GM18868 (cell line): Measurements from ENCODE around the gene LRP4.

Experiments used
- ATAC-seq: cut with Tn5 transposase; IDR thresholded peaks from one replicate; pipeline ENCODE4 v1.9.1; 2021; ENCODE audit warnings: mild to moderate bottlenecking, moderate library complexity; ENCODE audit not compliant: unreplicated experiment

LRP4 gene

DNA sequence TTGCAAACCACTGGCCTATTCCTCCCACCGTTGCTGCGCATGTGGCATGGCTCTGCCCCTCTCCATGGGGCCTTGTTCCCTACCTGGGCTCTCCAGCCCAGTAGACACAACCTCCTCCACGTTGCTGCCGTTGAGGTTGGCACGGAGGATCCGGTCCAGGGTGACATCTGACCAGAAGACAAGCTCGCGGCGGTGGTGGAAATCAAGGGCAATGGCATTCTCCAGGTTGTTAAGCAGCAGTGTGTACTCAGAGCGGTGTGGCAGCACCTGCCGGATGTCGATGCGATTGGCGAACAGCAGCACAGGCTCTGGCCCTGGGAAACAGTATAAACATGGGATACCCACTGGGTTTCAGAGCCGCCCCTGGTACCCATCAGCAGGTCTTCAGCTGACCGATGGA lies 23.8 kb downstream of the LRP4 start:
- no peak for ATAC-seq

DNA sequence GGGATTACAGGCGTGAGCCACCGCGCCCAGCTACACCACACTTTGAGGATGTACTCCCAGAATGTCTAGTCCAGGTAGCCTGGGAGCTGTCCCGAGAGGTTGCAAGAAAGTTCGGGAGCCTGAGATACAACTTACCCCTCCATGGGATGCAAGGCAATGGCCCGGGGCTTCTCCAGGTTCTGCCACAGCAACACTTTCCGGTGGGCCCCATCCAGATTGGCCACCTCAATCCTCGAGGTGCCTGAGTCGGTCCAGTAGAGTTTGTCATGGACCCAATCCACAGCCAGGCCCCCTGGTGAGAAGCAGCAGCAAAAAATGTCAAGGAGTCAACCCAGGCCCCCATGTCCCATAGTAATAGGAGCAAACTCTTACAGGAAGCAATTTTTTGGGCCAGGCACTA lies 25.5 kb downstream of the LRP4 start:
- no peak for ATAC-seq

DNA sequence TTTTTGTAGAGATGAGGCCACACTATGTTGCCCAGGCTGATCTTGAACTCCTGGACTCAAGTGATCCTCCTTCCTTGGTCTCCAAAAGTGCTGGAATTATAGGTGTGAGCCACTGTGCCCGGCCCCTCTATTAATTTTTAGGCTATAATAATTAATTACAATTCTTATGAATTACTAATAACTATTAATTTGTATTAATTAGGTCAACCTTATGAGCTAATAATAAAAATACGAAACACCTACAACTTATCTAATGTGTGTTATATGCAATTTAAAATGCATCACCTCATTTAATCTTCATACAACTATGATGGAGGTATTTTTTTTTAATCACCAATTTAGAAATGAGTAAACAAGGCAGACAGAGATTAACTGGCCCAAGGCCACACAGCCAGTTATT lies 26.2 kb downstream of the LRP4 start:
- no peak for ATAC-seq

DNA sequence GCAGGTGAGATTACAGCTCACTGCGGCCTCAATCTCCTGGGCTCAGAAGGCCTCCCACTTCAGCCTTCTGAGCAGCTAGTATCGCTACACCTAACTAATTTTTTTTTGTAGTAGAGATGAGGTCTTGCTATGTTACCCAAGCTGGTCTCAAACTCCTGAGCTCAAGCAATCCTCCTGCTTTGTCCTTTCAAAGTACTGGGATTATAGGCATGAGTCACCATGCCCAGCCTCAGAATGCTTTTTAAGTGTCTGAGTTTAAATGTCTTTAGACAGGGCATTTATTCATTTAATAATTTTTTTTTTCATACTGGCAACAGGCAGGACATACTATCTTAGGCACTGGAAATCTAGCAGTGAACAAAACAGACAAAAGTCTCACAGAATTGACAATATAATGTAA lies 27.7 kb downstream of the LRP4 start:
- no peak for ATAC-seq

DNA sequence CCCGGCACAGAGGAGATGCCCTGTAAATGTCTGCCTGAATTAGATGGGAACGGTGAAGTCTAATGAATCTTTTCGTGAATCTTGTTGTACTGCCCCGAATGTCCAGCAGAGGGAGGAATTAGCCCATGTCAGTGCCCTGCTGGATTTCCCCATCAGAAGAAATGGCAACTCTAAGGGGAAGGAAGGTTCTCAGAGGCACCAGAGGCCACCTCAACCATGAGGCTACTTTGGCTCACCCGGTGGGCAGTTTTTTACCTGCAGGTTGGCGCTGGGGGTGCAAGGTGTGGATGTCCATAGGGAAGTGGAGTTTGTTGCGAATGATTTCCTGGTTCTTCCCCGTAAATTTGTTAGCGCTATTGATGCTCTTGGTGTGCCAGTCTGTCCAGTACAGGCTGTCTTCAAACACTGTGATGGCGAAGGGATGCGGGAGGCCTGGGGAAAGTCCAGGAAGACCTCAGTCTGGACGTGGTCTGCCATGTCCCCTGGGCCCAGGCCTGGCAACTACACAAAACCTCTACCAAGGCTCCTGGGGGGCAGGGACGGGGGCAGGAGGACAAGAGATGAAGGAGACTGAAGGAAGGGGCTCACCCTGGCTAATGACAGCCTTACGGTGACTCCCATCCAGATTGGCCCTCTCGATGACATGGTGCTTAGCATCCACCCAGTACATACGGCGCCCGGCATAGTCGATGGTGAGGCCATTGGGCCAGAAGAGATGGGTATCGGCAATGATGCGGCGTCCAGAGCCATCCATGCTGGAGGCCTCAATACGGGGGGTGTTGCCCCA lies 28.5 kb downstream of the LRP4 start:
- peak; percentile 62 for ATAC-seq

DNA sequence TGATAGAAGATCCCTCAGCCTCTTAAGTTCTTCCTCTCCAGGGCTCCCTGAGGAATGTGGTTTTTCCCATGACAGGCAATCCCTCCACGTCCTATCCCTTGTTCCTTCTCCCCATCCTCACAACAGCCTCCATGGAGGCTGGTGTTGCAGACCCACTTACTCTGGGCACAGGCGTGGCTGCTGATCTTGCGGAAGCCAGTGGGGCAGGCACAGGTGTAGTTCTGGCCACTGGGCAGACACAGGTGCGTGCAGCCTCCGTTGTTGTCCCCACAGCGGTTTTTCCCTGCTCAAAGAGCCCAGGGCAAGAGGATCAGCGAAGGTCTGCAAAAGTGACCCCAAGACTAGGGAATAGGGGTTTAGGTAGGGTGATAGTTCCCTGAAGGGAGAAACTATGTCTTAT lies 29.1 kb downstream of the LRP4 start:
- ATAC-seq, result no peak

DNA sequence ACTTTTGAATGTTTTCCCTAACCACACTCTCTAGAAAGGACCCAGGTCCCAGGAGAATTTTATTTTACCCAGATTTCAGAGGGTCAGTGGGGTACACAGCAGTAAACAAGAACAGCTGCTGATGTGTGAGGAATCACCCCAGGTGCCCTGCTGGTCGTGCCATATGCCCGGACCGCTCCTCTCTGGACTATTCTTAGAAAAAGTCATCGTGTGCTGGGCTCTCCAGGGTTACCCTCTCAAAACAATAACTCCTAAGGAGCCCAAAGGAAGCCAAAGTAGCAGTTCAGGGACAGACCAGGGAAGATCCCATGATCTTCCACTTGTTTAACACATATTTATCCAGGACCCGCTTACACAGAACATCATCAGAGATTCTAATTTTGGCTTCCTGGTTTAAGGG lies 29.7 kb downstream of the LRP4 start:
- no peak for ATAC-seq

DNA sequence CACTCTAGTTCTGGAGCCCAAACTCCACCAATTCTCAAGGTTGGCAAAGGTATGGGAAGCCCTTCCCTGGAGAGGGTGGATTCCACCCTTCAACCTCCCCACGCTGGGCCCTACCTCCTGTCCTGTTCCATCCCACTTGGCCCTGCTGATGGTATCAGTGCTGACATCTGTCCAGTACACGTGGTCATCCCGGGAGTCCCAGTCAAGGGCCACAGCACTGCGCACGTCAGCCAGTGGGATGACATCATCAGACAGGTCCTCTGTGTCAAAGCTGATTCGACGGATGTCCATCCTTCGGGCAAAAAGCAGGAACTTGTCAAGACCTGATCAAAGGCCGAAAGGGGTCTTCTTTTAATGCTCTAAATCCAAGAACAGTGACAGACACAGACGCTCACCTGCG lies 32.1 kb downstream of the LRP4 start:
- no peak for ATAC-seq

DNA sequence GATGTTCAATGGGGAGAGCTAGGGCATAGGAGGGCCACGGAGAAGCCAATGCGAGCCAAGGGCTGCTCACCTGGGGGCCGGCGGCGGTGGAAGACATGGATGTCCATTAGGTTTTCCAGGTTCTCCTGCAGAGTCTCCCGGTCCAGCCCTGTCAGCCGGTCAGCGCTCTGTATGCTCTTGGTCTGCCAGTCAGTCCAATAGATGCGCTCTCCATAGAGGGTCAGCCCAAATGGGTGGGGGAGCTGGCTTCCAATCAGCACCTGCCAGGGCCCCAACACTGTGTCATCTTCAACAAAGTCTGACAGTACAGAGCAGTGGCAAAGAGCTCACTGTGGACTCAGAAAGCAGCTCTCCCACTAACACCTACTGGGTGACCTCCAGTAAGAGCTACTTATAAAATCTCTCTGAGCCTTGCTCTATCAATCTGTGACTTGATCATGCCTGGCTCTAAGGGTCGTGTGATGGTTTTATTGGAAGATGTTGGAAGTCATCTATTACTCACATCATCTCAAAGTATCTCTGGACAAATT lies 39.2 kb downstream of the LRP4 start:
- no peak for ATAC-seq

DNA sequence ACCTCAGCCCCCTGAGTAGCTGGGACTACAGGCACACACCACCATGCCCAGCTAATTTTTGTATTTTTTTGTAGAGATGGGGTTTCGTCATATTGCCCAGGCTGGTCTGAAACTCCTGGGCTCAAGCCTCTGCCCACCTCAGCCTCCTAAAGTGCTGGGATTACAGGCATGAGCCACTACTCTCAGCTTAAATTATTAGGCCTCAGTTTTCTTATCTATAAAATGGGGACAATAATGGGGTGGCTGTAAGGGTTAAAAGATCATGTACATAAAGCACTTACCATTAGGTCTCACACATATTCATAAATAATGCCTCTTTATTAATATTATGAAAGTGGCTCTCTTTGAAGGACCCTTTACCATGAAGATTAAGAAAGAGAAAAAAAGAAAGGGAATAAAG lies 40.8 kb downstream of the LRP4 start:
- no peak for ATAC-seq

DNA sequence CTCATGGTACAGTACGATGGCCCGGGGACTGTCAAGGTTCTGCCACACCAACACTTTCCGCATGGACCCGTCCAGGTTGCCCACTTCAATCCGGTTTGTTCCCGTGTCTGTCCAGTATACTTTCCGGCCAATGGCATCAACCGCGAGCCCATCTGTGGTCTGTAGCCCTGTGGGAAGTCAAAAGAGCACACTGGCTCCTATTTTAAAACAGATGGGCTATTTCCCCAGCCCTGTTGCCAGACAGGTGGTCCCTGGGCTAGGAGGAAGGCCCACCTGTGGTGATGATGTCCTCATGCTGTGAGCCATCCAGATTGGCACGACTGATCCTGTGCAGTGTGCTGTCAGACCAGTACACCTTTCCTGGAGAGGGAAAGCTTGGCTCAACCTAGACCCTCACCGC lies 41.9 kb downstream of the LRP4 start:
- ATAC-seq, result no peak

DNA sequence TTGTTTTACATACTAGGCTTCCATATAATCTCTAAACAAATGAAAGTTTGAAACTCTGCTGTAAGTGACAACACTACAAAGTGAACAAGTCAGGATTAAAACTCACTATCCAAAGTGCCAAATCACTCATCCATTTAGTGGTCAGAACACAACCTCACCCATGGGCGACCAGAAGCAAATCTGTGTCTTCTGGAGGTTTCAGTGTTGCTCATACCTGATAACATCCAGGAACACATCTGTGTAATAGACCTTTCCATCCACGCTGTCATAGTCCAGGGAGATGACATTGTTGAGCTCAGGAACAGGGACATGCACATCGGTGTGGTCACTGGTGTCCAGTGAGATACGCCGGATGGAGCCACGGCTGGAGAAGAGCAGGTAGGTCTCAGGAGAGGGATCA lies 43.8 kb downstream of the LRP4 start:
- ATAC-seq, result no peak

DNA sequence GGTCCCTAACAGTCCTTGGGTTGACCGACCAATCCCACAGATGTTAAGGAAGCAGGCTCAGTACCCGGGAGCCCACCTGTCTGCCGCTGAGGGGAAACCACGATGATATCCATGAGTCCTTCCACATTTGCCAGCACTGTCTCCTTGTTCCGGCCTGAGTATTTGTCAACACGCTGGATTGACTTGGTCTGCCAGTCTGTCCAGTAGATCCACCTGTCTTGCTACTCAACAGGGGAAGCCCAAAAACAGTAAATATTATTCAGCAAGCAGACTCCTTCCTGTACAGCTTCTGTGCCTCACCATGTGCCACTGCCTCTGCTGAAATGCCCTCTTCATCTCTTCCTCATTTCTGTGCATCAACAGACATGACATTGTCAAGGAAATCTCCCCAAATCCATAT lies 49.4 kb downstream of the LRP4 start:
- ATAC-seq, result no peak

DNA sequence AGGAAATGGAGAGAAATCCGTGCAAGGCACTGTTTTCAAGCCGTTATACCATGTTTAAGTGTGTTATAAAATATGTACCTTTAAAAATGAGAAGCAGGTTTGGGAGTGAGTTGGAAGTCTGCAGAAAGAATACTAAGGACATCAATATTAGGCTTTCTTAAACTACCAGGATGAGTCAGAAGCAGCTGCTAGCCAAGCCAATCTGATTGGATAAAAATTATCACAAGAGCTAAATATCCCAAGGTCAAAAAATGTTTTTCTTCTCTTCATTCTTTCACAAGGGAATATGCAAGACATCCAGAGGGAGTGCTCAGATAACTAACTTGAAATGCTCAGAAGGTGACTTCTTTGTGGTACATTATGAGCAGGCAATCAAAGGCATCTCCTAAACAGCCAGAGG lies 53.0 kb downstream of the LRP4 start:
- ATAC-seq, result no peak

DNA sequence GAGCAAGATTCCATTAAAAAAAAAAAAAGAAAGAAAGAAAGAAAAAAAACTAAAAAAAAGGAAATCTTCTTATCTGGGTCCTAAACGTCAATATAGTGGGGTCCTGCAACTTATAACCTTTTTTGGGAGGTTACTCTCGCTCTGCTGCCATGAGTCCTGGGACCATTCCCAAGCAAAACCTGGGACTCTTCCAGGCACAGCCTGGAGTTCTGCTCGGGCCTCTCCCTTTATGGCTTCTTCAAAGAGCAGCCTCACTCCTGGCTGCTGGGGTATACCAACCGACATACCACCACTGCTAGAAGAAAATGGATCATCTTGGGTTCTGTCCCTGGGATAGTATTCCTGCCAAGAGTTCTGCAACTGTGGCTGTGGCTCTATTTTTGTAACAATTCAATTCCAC lies 58.1 kb downstream of the LRP4 start:
- ATAC-seq, result no peak

DNA sequence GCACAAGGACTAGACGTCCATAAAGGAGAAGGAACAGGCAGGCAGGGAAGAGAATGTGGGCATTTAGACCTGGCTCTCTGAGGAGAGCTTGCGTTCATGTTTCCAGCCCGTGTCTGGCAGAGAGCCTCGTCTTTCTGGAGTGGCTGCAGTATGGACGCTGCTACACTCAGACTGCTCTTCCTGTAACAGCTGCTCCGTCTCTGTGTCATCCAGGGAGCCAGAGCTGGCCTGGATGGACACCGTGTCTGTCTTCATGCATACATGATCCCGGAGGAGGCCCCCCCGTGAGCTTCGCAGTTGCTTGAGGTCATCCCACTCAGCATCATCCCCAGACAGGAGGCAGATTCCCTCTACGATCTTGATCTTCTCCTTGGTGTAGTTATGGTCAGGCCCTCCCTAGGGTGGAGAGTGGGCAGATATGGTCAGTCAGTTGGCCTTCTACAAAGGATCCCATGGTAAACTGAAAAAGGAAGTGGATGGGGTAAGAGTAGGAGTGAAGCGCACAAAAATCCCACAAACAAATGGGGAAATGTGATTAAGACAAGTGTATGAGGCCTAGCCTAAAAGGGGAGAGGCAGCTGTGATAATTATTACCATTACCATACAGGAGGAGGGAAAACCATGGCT lies 59.3 kb downstream of the LRP4 start:
- no peak for ATAC-seq

DNA sequence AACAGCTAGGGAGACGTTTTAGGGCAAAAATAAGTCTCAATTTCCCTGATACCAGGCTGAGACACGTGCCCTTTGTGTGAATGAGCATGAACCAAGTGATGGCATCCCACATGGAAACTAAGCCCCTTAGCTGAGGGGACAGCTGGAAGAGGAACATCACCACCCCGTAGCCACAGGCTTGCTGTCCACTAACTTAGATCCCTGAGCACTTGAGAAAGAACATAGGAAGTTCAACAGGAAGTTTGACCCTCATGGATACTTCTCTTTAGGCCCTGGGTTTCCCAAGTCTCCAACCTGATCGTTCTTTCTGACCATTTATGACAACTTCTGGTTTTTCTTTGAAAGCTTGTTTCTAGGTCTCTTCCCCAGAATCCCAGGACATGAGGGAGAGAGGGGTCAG lies 60.7 kb downstream of the LRP4 start:
- no peak for ATAC-seq

DNA sequence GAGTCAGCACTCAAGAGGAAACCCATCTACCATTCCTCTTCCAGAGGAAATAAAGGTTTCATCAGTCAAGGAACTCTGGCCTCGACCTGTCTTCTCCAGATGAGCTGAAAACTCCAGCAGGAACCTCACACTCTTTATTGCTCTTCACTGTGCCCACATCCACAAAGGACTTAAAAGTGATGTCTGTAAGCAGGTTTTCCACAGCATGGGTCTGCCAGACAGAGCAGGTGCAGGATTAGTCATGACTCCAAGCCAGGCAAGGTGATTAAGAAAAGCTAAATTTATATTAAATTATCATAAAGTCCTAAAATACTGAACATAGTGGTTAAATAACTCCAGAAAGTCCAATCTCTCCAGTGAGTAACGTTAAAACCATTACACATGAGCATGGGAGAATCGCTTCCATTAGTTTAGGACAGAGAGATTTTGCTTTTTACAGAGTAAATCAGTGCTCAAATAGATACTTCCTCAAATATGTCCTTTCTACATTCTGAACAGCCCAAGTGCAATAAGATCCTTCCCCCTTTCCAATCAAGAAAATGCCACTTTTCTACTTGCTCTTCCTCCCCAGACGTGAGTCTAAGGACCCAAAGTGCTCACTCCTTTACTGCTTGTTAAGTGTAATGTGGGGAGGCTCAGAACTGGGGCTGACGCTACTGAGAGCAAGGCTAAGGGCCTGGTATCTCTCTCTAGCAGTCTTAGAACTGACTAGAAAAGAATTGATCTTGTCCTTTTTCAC lies 61.6 kb downstream of the LRP4 start:
- ATAC-seq, result no peak

DNA sequence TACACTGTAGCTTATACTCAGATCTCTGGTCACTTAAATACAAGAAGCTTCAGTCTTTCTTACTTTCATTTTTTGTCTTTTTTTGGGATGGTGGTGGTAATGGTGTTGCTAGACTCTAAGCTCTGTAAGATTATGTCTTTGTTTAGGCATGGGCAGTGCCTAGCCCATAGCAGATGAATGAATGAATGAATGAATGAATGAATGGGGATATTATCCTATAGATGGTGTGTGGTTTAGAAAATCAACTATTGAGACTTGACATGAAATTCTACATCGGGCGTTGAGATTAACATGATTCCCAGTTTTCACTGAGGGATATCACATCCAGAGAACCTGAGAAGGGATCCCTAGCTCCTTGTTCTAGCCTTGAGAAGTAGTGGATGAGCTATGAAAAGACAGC lies 62.5 kb downstream of the LRP4 start:
- no peak for ATAC-seq

DNA sequence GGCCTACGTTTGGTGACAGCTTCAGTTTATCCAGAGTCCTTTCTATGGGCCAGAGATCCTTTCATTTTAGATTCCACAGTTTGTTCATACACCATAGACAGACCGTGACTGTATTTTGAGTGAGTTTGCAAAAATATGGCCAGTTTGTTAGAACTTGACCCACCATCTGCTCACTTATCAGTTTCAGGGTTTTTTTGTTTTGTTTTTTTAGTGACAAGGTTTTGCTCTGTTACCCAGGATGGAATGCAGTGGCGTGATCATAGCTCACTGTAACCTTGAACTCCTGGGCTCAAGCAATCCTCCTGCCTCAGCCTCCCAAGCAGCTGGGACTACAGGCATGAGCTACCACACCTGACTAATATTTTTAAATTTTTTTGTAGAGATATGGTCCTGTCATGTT lies 63.2 kb downstream of the LRP4 start:
- ATAC-seq, result no peak

DNA sequence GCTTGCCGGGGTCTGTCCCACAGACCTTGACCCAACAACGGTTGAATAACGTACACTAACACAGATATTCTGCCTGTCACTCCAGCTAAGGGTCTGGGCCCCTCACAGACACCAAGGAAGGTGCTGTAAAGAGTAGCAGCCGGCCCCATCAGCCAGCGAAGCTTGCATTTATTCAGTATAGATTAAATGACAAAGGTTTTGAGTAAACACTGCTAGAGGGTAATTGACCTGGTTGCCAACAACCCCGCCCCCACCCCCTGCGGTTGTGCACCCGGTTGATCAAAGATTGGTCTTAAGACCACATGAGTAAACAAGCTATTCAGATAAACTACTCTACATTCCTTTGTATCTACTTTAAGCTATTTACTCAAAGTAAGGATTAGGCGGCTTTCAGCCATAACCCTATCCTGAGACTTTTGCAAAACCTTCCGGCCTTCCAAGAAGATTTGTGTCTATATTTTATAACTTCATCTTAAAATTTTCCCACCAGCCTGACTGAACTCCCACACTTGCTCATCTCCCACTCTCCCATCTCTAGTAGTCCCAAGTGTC lies 67.4 kb downstream of the LRP4 start:
- ATAC-seq, result no peak

DNA sequence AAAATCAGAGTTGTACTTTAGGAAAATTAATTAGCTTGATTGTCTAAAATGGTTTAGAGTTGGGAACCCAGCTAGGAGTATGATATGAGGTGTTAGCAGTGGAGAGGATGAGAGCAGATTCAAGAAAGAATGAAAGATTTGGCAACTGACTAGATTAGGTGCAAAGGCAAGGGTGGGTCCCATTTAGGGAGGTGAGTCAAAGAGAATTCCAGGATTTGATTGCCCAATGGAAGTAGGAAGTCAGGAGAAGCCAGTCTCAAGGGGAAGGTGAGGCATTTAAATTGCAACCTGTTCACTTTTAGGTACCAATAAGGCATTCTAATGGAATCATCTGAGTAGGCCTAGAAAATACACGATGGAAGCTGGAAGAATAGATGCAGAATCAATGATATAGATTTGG lies 68.7 kb downstream of the LRP4 start:
- ATAC-seq, result no peak
